H1 (cell line): ENCODE data around the gene SLCO2A1. TPM values are rescaled to one million over a fixed set of nuclear protein-coding genes. Genes with fewer than 3 reads are reported as not detected.

Experiments used
- BACH1 ChIP-seq: IDR thresholded peaks from 2 replicates; pipeline ENCODE4 v1.6.1; 2012; ENCODE audit warnings: low read length, improper control_type of control experiment
- EGR1 ChIP-seq: IDR thresholded peaks from 2 replicates; pipeline ENCODE4 v1.6.1; 2011; ENCODE audit warnings: low read depth, low read length, borderline replicate concordance
- EP300 ChIP-seq, 2 experiments: IDR thresholded peaks; 1 replicate in 1 of 2; 2 replicates in 1 of 2; pipeline ENCODE4 v1.6.1; 2011 to 2012; ENCODE audit warnings: low read depth in 2 of 2, low read length in 2 of 2, mild to moderate bottlenecking in 2 of 2, borderline replicate concordance in 1 of 2, inconsistent platforms in 1 of 2, moderate library complexity in 1 of 2
- HDAC2 ChIP-seq, 2 experiments: fragments of 300-600 bp in 1 of 2; sonication (generic) in 1 of 2; IDR thresholded peaks; 2 replicates each; pipeline ENCODE4 v1.6.1; 2011 to 2012; ENCODE audit warnings: low read depth in 2 of 2, low read length in 2 of 2, mild to moderate bottlenecking in 2 of 2, moderate library complexity in 2 of 2, borderline replicate concordance in 1 of 2, inconsistent platforms in 1 of 2
- KDM4A ChIP-seq: IDR thresholded peaks from one replicate; pipeline ENCODE4 v1.7.1; 2012; ENCODE audit warnings: low read depth, mild to moderate bottlenecking, moderate library complexity, low read length, inconsistent platforms; ENCODE audit not compliant: severe bottlenecking
- RFX5 ChIP-seq: IDR thresholded peaks from 2 replicates; pipeline ENCODE4 v1.6.1; 2011; ENCODE audit warnings: low read depth, low read length, improper control_type of control experiment, borderline replicate concordance
- SP1 ChIP-seq: IDR thresholded peaks from 2 replicates; pipeline ENCODE4 v1.6.1; 2011; ENCODE audit warnings: low read depth, low read length
- SP2 ChIP-seq: IDR thresholded peaks from 2 replicates; pipeline ENCODE4 v1.6.1; 2012; ENCODE audit warnings: mild to moderate bottlenecking, low read length, inconsistent platforms
- USF2 ChIP-seq: IDR thresholded peaks from 2 replicates; pipeline ENCODE4 v1.6.1; 2011; ENCODE audit warnings: low read length, improper control_type of control experiment
- ZNF274 ChIP-seq: IDR thresholded peaks from 2 replicates; pipeline ENCODE4 v1.7.0; 2012; ENCODE audit warnings: low read length, borderline replicate concordance; ENCODE audit errors: extremely low read depth
- polyA plus RNA-seq, 7 experiments: library from polyadenylated mRNA; depleted of rRNA in 3 of 7; stranded (reverse) in 5 of 7; unstranded in 2 of 7; fragments of >200 nt in 5 of 7; fragments of 200-250 nt in 2 of 7; gene quantifications; 1 replicate in 5 of 7; 2 replicates in 1 of 7; 4 replicates in 1 of 7; pipeline versions ENCODE4 v1.2.1 to v1.2.3, GENCODE V29; 2011 to 2013; ENCODE audit warnings: missing spikeins in 2 of 7, mixed read lengths in 2 of 7
- total RNA-seq: library from RNA; stranded (reverse); fragmentation: NEBNext Ultra II Directional; extraction: Animal tissue kit (Norgen Biotek cat#: 25700); gene quantifications from 2 replicates; pipeline ENCODE4 v1.2.1, GENCODE V29; 2021
- TF ChIP-seq, protein P1 (sequence below): fragments of 300-600 bp; sonication (generic); IDR thresholded peaks from 2 replicates; pipeline ENCODE4 v1.7.1; 2012; ENCODE audit warnings: low read length, moderate library complexity, mild to moderate bottlenecking, inconsistent platforms; ENCODE audit not compliant: insufficient replicate concordance

SLCO2A1 gene
- total and polyA plus RNA-seq, 2 of the 8 experiments (the other 6 are each of a cell fraction or from before 2014, with no cell fraction given): 1.1 to 2.3 TPM

DNA sequence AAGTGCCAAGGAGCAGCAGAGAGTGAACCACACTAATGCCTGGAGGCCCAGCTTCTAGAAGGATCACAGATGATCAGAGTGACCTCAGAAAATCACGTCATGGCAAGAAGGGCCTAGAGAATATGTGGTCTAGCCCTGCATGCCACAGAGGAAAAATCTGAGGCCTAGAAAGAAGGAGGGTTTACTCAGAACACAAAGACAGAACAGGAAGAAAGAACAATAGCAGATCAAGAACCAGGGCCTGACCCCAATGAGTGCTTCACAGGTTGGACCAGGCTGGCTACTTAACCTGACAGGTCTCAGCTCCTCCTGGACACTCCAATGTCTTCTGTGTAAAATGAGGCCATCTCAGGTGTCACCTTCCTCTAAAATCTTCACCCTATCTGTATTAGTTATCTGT, 148.2 kb downstream of the SLCO2A1 start (continued):
- TF ChIP-seq, protein P1, sequence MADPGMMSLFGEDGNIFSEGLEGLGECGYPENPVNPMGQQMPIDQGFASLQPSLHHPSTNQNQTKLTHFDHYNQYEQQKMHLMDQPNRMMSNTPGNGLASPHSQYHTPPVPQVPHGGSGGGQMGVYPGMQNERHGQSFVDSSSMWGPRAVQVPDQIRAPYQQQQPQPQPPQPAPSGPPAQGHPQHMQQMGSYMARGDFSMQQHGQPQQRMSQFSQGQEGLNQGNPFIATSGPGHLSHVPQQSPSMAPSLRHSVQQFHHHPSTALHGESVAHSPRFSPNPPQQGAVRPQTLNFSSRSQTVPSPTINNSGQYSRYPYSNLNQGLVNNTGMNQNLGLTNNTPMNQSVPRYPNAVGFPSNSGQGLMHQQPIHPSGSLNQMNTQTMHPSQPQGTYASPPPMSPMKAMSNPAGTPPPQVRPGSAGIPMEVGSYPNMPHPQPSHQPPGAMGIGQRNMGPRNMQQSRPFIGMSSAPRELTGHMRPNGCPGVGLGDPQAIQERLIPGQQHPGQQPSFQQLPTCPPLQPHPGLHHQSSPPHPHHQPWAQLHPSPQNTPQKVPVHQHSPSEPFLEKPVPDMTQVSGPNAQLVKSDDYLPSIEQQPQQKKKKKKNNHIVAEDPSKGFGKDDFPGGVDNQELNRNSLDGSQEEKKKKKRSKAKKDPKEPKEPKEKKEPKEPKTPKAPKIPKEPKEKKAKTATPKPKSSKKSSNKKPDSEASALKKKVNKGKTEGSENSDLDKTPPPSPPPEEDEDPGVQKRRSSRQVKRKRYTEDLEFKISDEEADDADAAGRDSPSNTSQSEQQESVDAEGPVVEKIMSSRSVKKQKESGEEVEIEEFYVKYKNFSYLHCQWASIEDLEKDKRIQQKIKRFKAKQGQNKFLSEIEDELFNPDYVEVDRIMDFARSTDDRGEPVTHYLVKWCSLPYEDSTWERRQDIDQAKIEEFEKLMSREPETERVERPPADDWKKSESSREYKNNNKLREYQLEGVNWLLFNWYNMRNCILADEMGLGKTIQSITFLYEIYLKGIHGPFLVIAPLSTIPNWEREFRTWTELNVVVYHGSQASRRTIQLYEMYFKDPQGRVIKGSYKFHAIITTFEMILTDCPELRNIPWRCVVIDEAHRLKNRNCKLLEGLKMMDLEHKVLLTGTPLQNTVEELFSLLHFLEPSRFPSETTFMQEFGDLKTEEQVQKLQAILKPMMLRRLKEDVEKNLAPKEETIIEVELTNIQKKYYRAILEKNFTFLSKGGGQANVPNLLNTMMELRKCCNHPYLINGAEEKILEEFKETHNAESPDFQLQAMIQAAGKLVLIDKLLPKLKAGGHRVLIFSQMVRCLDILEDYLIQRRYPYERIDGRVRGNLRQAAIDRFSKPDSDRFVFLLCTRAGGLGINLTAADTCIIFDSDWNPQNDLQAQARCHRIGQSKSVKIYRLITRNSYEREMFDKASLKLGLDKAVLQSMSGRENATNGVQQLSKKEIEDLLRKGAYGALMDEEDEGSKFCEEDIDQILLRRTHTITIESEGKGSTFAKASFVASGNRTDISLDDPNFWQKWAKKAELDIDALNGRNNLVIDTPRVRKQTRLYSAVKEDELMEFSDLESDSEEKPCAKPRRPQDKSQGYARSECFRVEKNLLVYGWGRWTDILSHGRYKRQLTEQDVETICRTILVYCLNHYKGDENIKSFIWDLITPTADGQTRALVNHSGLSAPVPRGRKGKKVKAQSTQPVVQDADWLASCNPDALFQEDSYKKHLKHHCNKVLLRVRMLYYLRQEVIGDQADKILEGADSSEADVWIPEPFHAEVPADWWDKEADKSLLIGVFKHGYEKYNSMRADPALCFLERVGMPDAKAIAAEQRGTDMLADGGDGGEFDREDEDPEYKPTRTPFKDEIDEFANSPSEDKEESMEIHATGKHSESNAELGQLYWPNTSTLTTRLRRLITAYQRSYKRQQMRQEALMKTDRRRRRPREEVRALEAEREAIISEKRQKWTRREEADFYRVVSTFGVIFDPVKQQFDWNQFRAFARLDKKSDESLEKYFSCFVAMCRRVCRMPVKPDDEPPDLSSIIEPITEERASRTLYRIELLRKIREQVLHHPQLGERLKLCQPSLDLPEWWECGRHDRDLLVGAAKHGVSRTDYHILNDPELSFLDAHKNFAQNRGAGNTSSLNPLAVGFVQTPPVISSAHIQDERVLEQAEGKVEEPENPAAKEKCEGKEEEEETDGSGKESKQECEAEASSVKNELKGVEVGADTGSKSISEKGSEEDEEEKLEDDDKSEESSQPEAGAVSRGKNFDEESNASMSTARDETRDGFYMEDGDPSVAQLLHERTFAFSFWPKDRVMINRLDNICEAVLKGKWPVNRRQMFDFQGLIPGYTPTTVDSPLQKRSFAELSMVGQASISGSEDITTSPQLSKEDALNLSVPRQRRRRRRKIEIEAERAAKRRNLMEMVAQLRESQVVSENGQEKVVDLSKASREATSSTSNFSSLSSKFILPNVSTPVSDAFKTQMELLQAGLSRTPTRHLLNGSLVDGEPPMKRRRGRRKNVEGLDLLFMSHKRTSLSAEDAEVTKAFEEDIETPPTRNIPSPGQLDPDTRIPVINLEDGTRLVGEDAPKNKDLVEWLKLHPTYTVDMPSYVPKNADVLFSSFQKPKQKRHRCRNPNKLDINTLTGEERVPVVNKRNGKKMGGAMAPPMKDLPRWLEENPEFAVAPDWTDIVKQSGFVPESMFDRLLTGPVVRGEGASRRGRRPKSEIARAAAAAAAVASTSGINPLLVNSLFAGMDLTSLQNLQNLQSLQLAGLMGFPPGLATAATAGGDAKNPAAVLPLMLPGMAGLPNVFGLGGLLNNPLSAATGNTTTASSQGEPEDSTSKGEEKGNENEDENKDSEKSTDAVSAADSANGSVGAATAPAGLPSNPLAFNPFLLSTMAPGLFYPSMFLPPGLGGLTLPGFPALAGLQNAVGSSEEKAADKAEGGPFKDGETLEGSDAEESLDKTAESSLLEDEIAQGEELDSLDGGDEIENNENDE: no peak
- TF ChIP-seq RFX5: no peak
- no peak for TF ChIP-seq EGR1
- TF ChIP-seq SP2: no peak
- no peak for TF ChIP-seq HDAC2 (IDR thresholded peaks at IDR 0.05; ENCODE audit: borderline replicate concordance in 1 of 2, low read depth in 2 of 2, low read length in 2 of 2)
- TF ChIP-seq BACH1: no peak
- no peak for TF ChIP-seq KDM4A
- TF ChIP-seq USF2: no peak
- no peak for TF ChIP-seq EP300 (IDR thresholded peaks at IDR 0.05; ENCODE audit: borderline replicate concordance in 1 of 2, low read depth in 2 of 2, low read length in 2 of 2)
- TF ChIP-seq ZNF274: no peak
- TF ChIP-seq SP1: no peak
